HCT116 (cell line): ENCODE data around the gene PLPP7. TPM values are rescaled to one million over a fixed set of nuclear protein-coding genes. Genes with fewer than 3 reads are reported as not detected.

ENCODE experiments used
- ATAC-seq: fragments of 200-7000 bp; cut with Tn5 transposase; 2 replicates; pipeline ENCODE4 v1.9.1; 2020; ENCODE audit warnings: mild to moderate bottlenecking, moderate library complexity
- BruUV-seq: library from RNA; stranded (reverse); fragments of 400-500 nt; replicated peaks from 2 replicates; lab custom pipeline; 2021; lab: Mats Ljungman, UMichigan
- CTCF ChIA-PET: fragments of 300-600 bp; sonication (Branson Sonifier 250); formaldehyde crosslinking; loops from one replicate; lab custom pipeline; 2021; ENCODE audit warnings: antibody characterized with exemption; lab: Charles Lee
- POLR2A ChIA-PET: fragments of 300-600, 350-600 bp; sonication (Branson Sonifier 250); formaldehyde crosslinking; loops from one replicate; lab custom pipeline; 2021; ENCODE audit warnings: antibody characterized with exemption; lab: Charles Lee
- RAD21 ChIA-PET, 2 experiments: fragments of 300-600 bp; sonication (Branson Sonifier 250); formaldehyde crosslinking; loops; one replicate each; lab custom pipeline; 2023; ENCODE audit warnings: low total read pairs in 2 of 2; ENCODE audit not compliant: uncharacterized antibody in 2 of 2, unreplicated experiment in 2 of 2, low non-redundant PET in 1 of 2; lab: Charles Lee
- DNase-seq: peaks from one replicate; pipeline ENCODE4 v3.0.0-alpha.2; 2010; ENCODE audit warnings: low read depth, low spot score
- H2AFZ ChIP-seq: fragments of 200-600 bp; shearing (Covaris generic), sonication (generic); 2 replicates; pipeline ENCODE4 v1.6.1; 2017; ENCODE audit warnings: low read depth, mixed run types, mixed read lengths, antibody characterized with exemption, low read length; ENCODE audit not compliant: poor library complexity, severe bottlenecking
- H3K27ac ChIP-seq: 2 replicates; pipeline ENCODE4 v1.5.1; 2012; ENCODE audit warnings: low read depth, low read length
- H3K27me3 ChIP-seq: fragments of 200-600 bp; sonication (generic); 2 replicates; pipeline ENCODE4 v1.6.1; 2016; ENCODE audit warnings: mixed run types, low read length, mixed read lengths; ENCODE audit not compliant: insufficient read depth
- H3K36me3 ChIP-seq, 2 experiments: fragments of 200-500 bp in 1 of 2; fragments of 200-600 bp in 1 of 2; sonication (Bioruptor generic) in 1 of 2; sonication (generic) in 1 of 2; 2 replicates each; pipeline versions ENCODE4 v1.5.1 to v1.6.1; 2014 to 2016; ENCODE audit warnings: low read length in 2 of 2, inconsistent platforms in 1 of 2, mixed read lengths in 1 of 2, mixed run types in 1 of 2; ENCODE audit not compliant: insufficient read depth in 2 of 2, control insufficient read depth in 1 of 2
- H3K4me1 ChIP-seq, 2 experiments: fragments of 200-600 bp in 1 of 2; sonication (generic) in 1 of 2; 2 replicates each; pipeline versions ENCODE4 v1.5.1 to v1.6.1; 2012 to 2017; ENCODE audit warnings: low read length in 2 of 2, inconsistent platforms in 1 of 2, mild to moderate bottlenecking in 1 of 2, mixed read lengths in 1 of 2, mixed run types in 1 of 2, moderate library complexity in 1 of 2; ENCODE audit not compliant: insufficient read depth in 2 of 2, control insufficient read depth in 1 of 2
- H3K4me2 ChIP-seq: fragments of 200-600 bp; sonication (generic); 2 replicates; pipeline ENCODE4 v1.6.1; 2017; ENCODE audit warnings: mixed run types, low read length, mixed read lengths
- H3K4me3 ChIP-seq, 2 experiments: fragments of 200-600 bp in 1 of 2; sonication (generic) in 1 of 2; replicated peaks in 1 of 2; 2 replicates each; pipeline ENCODE4 v1.5.1; 2011 to 2016; ENCODE audit warnings: low read length in 2 of 2, control low read depth in 1 of 2, low read depth in 1 of 2, mild to moderate bottlenecking in 1 of 2, mixed read lengths in 1 of 2, mixed run types in 1 of 2
- H3K79me2 ChIP-seq: fragments of 200-600 bp; sonication (generic); 2 replicates; pipeline ENCODE4 v1.6.1; 2017; ENCODE audit warnings: mild to moderate bottlenecking, mixed run types, low read length, moderate library complexity, mixed read lengths; ENCODE audit not compliant: insufficient read depth
- H3K9ac ChIP-seq: fragments of 200-600 bp; sonication (generic); 2 replicates; pipeline ENCODE4 v1.6.1; 2016; ENCODE audit warnings: low read length, mixed read lengths
- H3K9me2 ChIP-seq: fragments of 200-600 bp; sonication (generic), shearing (Covaris generic); 2 replicates; pipeline ENCODE4 v1.6.1; 2017; ENCODE audit warnings: mixed run types, mild to moderate bottlenecking, moderate library complexity; ENCODE audit not compliant: insufficient read depth
- H3K9me3 ChIP-seq, 2 experiments: fragments of 200-500 bp in 1 of 2; fragments of 200-600 bp in 1 of 2; sonication (Bioruptor generic) in 1 of 2; sonication (generic) in 1 of 2; 2 replicates each; pipeline ENCODE4 v1.6.1; 2014 to 2017; ENCODE audit warnings: low read length in 2 of 2, mixed read lengths in 2 of 2, inconsistent platforms in 1 of 2, low read depth in 1 of 2, mild to moderate bottlenecking in 1 of 2, mixed run types in 1 of 2, moderate library complexity in 1 of 2; ENCODE audit not compliant: control insufficient read depth in 1 of 2, insufficient read depth in 1 of 2
- H4K20me1 ChIP-seq: fragments of 200-600 bp; sonication (generic), shearing (Covaris generic); 2 replicates; pipeline ENCODE4 v1.6.1; 2017; ENCODE audit warnings: mixed run types, mild to moderate bottlenecking, moderate library complexity; ENCODE audit not compliant: insufficient read depth
- ATF3 ChIP-seq: IDR thresholded peaks from 2 replicates; pipeline ENCODE4 v1.6.1; 2012
- CBX3 ChIP-seq: IDR thresholded peaks from 2 replicates; pipeline ENCODE4 v1.6.1; 2012; ENCODE audit warnings: low read depth
- CTCF ChIP-seq, 3 experiments: fragments of 200-600 bp in 1 of 3; sonication (generic) in 1 of 3; IDR thresholded peaks in 2 of 3; conservative IDR thresholded peaks in 1 of 3; 2 replicates each; pipeline ENCODE4 v1.5.1; 2012 to 2017; ENCODE audit warnings: low read depth in 2 of 3, low read length in 2 of 3, antibody characterized with exemption in 1 of 3, borderline replicate concordance in 1 of 3, control low read depth in 1 of 3, mild to moderate bottlenecking in 1 of 3, mixed read lengths in 1 of 3, mixed run types in 1 of 3, moderate library complexity in 1 of 3; ENCODE audit not compliant: insufficient read depth in 1 of 3
- EZH2 ChIP-seq: fragments of 200-600 bp; sonication (generic); IDR thresholded peaks from 2 replicates; pipeline ENCODE4 v1.6.1; 2017; ENCODE audit warnings: antibody characterized with exemption, mixed run types
- EZH2phosphoT487 ChIP-seq: fragments of 200-600 bp; IDR thresholded peaks from 2 replicates; pipeline ENCODE4 v1.6.1; 2018; ENCODE audit warnings: antibody characterized with exemption, borderline replicate concordance
- JUND ChIP-seq: IDR thresholded peaks from 2 replicates; pipeline ENCODE4 v1.6.1; 2012
- MAX ChIP-seq: IDR thresholded peaks from 2 replicates; pipeline ENCODE4 v1.6.1; 2012
- POLR2A ChIP-seq: IDR thresholded peaks from 2 replicates; pipeline ENCODE4 v1.7.0; 2011; ENCODE audit warnings: borderline replicate concordance; ENCODE audit not compliant: insufficient read depth, insufficient read length; ENCODE audit errors: extremely low read depth
- POLR2AphosphoS5 ChIP-seq: IDR thresholded peaks from 2 replicates; pipeline ENCODE4 v1.6.1; 2011; ENCODE audit warnings: mild to moderate bottlenecking, low read depth, low read length, moderate library complexity
- RAD21 ChIP-seq: IDR thresholded peaks from 2 replicates; pipeline ENCODE4 v1.6.1; 2012; ENCODE audit warnings: low read depth, mild to moderate bottlenecking
- REST ChIP-seq: IDR thresholded peaks from 2 replicates; pipeline ENCODE4 v1.6.1; 2012; ENCODE audit warnings: low read depth
- SIN3A ChIP-seq: IDR thresholded peaks from 2 replicates; pipeline ENCODE4 v1.6.1; 2012; ENCODE audit warnings: low read depth
- SRF ChIP-seq: IDR thresholded peaks from 2 replicates; pipeline ENCODE4 v1.6.1; 2012; ENCODE audit warnings: low read depth
- TCF7L2 ChIP-seq: IDR thresholded peaks from 2 replicates; pipeline ENCODE4 v1.7.0; 2011; ENCODE audit warnings: borderline replicate concordance, inconsistent platforms; ENCODE audit not compliant: insufficient read depth, insufficient read length; ENCODE audit errors: extremely low read depth
- YY1 ChIP-seq: IDR thresholded peaks from 2 replicates; pipeline ENCODE4 v1.6.1; 2011; ENCODE audit warnings: low read length, low read depth, moderate library complexity, mild to moderate bottlenecking; ENCODE audit not compliant: insufficient replicate concordance; ENCODE audit errors: extremely low read depth
- ZBTB33 ChIP-seq: IDR thresholded peaks from 2 replicates; pipeline ENCODE4 v1.6.1; 2011; ENCODE audit warnings: mild to moderate bottlenecking, low read length, moderate library complexity; ENCODE audit not compliant: insufficient replicate concordance; ENCODE audit errors: extremely low read depth
- ZNF274 ChIP-seq: fragments of 200-500 bp; sonication (Bioruptor generic); IDR thresholded peaks from 2 replicates; pipeline ENCODE4 v1.6.1; 2014; ENCODE audit warnings: mild to moderate bottlenecking, low read depth, low read length, inconsistent platforms
- intact Hi-C: fragments of 100-400 bp; cut with micrococcal nuclease; formaldehyde crosslinking; loops from 2 replicates; pipeline ENCODE4 v1.10.0; 2022
- total RNA-seq: library from RNA; stranded (reverse); gene quantifications from one replicate; pipeline ENCODE4 v1.2.1, GENCODE V29; 2021; ENCODE audit not compliant: unreplicated experiment

PLPP7 gene
- total RNA-seq, 1 experiment from 2014 or later, result 0.37 TPM

GRCh38 chr9:131259916-131260597 is 29.5 kb upstream of the PLPP7 start:
- H3K9ac ChIP-seq, result no peak overlapping the region
- H3K4me1 ChIP-seq, result peaks cover 0 to 4% of the 10 kb centered on the region in 2 experiments; a peak in 1 of 4 replicates
- no peak overlapping the region for H3K27ac ChIP-seq
- no peaks in the 10 kb centered on the region for H3K79me2 ChIP-seq
- H2AFZ ChIP-seq, result no peak overlapping the region
- no peak for DNase-seq
- BruUV-seq, result no TSS peak
- ChIA-PET POLR2A (no interaction called here), RAD21 (no interaction called here), CTCF (no interaction called here)
- intact Hi-C loops, result no loop called here
- no peaks in the 10 kb centered on the region for H3K9me3 ChIP-seq
- H3K4me3 ChIP-seq, result no peak overlapping the region
- ATAC-seq, result no peak
- TF ChIP-seq REST, result no peak
- no peak for TF ChIP-seq CTCF (IDR thresholded peaks at IDR 0.05 in 2 of 3, conservative IDR thresholded peaks at IDR 0.05 in 1 of 3; ENCODE audit: borderline replicate concordance in 1 of 3, insufficient read depth in 1 of 3, low read depth in 2 of 3, low read length in 2 of 3)
- no peak for TF ChIP-seq JUND
- TF ChIP-seq POLR2AphosphoS5, result no peak
- no peak for TF ChIP-seq ZBTB33
- TF ChIP-seq CBX3, result no peak
- TF ChIP-seq SRF, result no peak
- no peak for TF ChIP-seq POLR2A
- TF ChIP-seq TCF7L2, result no peak
- TF ChIP-seq RAD21, result no peak
- TF ChIP-seq SIN3A, result no peak
- no peak for TF ChIP-seq ATF3
- no peak for TF ChIP-seq EZH2
- TF ChIP-seq YY1, result no peak
- no peak for TF ChIP-seq ZNF274
- no peak for TF ChIP-seq EZH2phosphoT487
- TF ChIP-seq MAX, result no peak
- H3K36me3 ChIP-seq, result no peaks in the 10 kb centered on the region
- H3K27me3 ChIP-seq, result no peaks in the 10 kb centered on the region
- H4K20me1 ChIP-seq, result no peaks in the 10 kb centered on the region
- no peak overlapping the region for H3K4me2 ChIP-seq
- no peaks in the 10 kb centered on the region for H3K9me2 ChIP-seq
